GM21825 (cell line): Measurements from ENCODE around the gene HIVEP3.

ENCODE experiments used
- ATAC-seq: cut with Tn5 transposase; IDR thresholded peaks from one replicate; pipeline ENCODE4 v1.9.1; 2021; ENCODE audit warnings: mild to moderate bottlenecking, moderate library complexity; ENCODE audit not compliant: unreplicated experiment

HIVEP3 gene

GRCh38 chr1:41850029-41850428, 68.7 kb downstream of the HIVEP3 start:
- no peak for ATAC-seq

- ATAC-seq = no peak
Observed at GRCh38 chr1:41849211-41849759, 69.4 kb downstream of the HIVEP3 start.

GRCh38 chr1:41848216-41848952, 70.3 kb downstream of the HIVEP3 start:
- ATAC-seq = no peak

- ATAC-seq = no peak
Observed at GRCh38 chr1:41847733-41848132, 71.0 kb downstream of the HIVEP3 start.

- no peak for ATAC-seq
Observed at GRCh38 chr1:41846625-41847405, 71.9 kb downstream of the HIVEP3 start.

- no peak for ATAC-seq
Observed at GRCh38 chr1:41844781-41845272, 73.9 kb downstream of the HIVEP3 start.

- ATAC-seq = no peak
Observed at GRCh38 chr1:41844255-41844654, 74.5 kb downstream of the HIVEP3 start.

GRCh38 chr1:41842993-41843755, 75.5 kb downstream of the HIVEP3 start:
- no peak for ATAC-seq

- no peak for ATAC-seq
Observed at GRCh38 chr1:41842326-41842725, 76.4 kb downstream of the HIVEP3 start.

- no peak for ATAC-seq
Observed at GRCh38 chr1:41840592-41841246, 78.0 kb downstream of the HIVEP3 start.

GRCh38 chr1:41838266-41838665, 80.5 kb downstream of the HIVEP3 start:
- ATAC-seq = no peak

- ATAC-seq = no peak
Observed at GRCh38 chr1:41837691-41838090, 81.0 kb downstream of the HIVEP3 start.

GRCh38 chr1:41835485-41835884, 83.2 kb downstream of the HIVEP3 start:
- ATAC-seq = no peak

GRCh38 chr1:41833519-41834000, 85.2 kb downstream of the HIVEP3 start:
- no peak for ATAC-seq

- ATAC-seq = no peak
Observed at GRCh38 chr1:41830726-41831125, 88.0 kb downstream of the HIVEP3 start.

- ATAC-seq = no peak
Observed at GRCh38 chr1:41827991-41828570, 90.6 kb downstream of the HIVEP3 start.

- ATAC-seq = no peak
Observed at GRCh38 chr1:41823471-41823870, 95.3 kb downstream of the HIVEP3 start.

GRCh38 chr1:41822866-41823265, 95.9 kb downstream of the HIVEP3 start:
- no peak for ATAC-seq

GRCh38 chr1:41819843-41820242, 98.9 kb downstream of the HIVEP3 start:
- no peak for ATAC-seq

- no peak for ATAC-seq
Observed at GRCh38 chr1:41819069-41819468, 99.7 kb downstream of the HIVEP3 start.
